OCI-LY7 (cell line): ENCODE results near the gene HPGDS.

Experiments used
- EZH2phosphoT487 ChIP-seq: fragments of 200-600 bp; sonication (generic); IDR thresholded peaks from 2 replicates; pipeline ENCODE4 v1.6.1; 2018; ENCODE audit warnings: low read depth, borderline replicate concordance, mild to moderate bottlenecking, mixed run types, antibody characterized with exemption, low read length, moderate library complexity, mixed read lengths
- TF ChIP-seq, protein P1 (sequence below): fragments of 200-600 bp; sonication (generic); conservative IDR thresholded peaks from 2 replicates; pipeline ENCODE4 v1.5.1; 2014; ENCODE audit warnings: mild to moderate bottlenecking, antibody characterized with exemption, low read length, moderate library complexity, mixed read lengths

GRCh38 chr4:94378047-94378446 is 35.4 kb upstream of the HPGDS start:
- TF ChIP-seq, protein P1, sequence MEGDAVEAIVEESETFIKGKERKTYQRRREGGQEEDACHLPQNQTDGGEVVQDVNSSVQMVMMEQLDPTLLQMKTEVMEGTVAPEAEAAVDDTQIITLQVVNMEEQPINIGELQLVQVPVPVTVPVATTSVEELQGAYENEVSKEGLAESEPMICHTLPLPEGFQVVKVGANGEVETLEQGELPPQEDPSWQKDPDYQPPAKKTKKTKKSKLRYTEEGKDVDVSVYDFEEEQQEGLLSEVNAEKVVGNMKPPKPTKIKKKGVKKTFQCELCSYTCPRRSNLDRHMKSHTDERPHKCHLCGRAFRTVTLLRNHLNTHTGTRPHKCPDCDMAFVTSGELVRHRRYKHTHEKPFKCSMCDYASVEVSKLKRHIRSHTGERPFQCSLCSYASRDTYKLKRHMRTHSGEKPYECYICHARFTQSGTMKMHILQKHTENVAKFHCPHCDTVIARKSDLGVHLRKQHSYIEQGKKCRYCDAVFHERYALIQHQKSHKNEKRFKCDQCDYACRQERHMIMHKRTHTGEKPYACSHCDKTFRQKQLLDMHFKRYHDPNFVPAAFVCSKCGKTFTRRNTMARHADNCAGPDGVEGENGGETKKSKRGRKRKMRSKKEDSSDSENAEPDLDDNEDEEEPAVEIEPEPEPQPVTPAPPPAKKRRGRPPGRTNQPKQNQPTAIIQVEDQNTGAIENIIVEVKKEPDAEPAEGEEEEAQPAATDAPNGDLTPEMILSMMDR: no peak
- no peak for TF ChIP-seq EZH2phosphoT487
